ENCODE measurements around the gene MCF2L.
"Not testable (repeated sequence)": the region's sequence is repeated elsewhere in the genome, so short reads cannot be mapped to it uniquely, and the experiment has no call there.

Gene MCF2L

GRCh38 chr13:113077953-113078901 lies 109.2 kb downstream of the MCF2L start:
- no peak for DNase-seq (ENCODE audit: low read depth)
- no peak for TF ChIP-seq CTCF (IDR thresholded peaks at IDR 0.05; ENCODE audit: control insufficient read depth, extremely low read depth, insufficient read depth)
- no peak overlapping the region for H3K4me3 ChIP-seq (ENCODE audit: low read depth, low read length)

GRCh38 chr13:113078902-113079780 lies 110.1 kb downstream of the MCF2L start:
- no peak for TF ChIP-seq CTCF (IDR thresholded peaks at IDR 0.05; ENCODE audit: control insufficient read depth, extremely low read depth, insufficient read depth)
- H3K4me3 ChIP-seq (ENCODE audit: low read depth, low read length): no peak overlapping the region
- DNase-seq (ENCODE audit: low read depth): no peak

- not testable (repeated sequence) for DNase-seq (ENCODE audit: low read depth); H3K4me3 ChIP-seq (ENCODE audit: low read depth, low read length)
Observed at GRCh38 chr13:113079781-113080080, 110.7 kb downstream of the MCF2L start.

GRCh38 chr13:113080361-113080831 lies 111.4 kb downstream of the MCF2L start:
- DNase-seq (ENCODE audit: low read depth): no peak
- no peak for TF ChIP-seq CTCF (IDR thresholded peaks at IDR 0.05; ENCODE audit: control insufficient read depth, extremely low read depth, insufficient read depth)

GRCh38 chr13:113080901-113081521 lies 112.0 kb downstream of the MCF2L start:
- no peak overlapping the region for H3K4me3 ChIP-seq (ENCODE audit: low read depth, low read length)
- TF ChIP-seq CTCF (IDR thresholded peaks at IDR 0.05; ENCODE audit: control insufficient read depth, extremely low read depth, insufficient read depth): no peak
- DNase-seq (ENCODE audit: low read depth): no peak

More at GRCh38 chr13:113080361-113080831, 111.4 kb downstream of the MCF2L start:
- no peak overlapping the region for H3K4me3 ChIP-seq (ENCODE audit: low read depth, low read length)

- H3K4me3 ChIP-seq (ENCODE audit: low read depth, low read length): no peak overlapping the region
Observed at GRCh38 chr13:113082198-113083021, 113.4 kb downstream of the MCF2L start.

More at GRCh38 chr13:113082198-113083021, 113.4 kb downstream of the MCF2L start:
- no peak for DNase-seq (ENCODE audit: low read depth)
- no peak for TF ChIP-seq CTCF (IDR thresholded peaks at IDR 0.05; ENCODE audit: control insufficient read depth, extremely low read depth, insufficient read depth)
